Measurements from ENCODE around the gene FANCB.

FANCB gene

GRCh38 chrX:14802943-14803710, 69.7 kb downstream of the FANCB start:
- peaks cover 13% of the 10 kb centered on the region for H3K4me1 Mint-ChIP-seq (ENCODE audit: low read depth)
- no peaks in the 10 kb centered on the region for H3K36me3 Mint-ChIP-seq (ENCODE audit: low read depth)
- no peaks in the 10 kb centered on the region for H3K9me3 Mint-ChIP-seq
- H3K27ac Mint-ChIP-seq: no peak overlapping the region
- no peak for DNase-seq
- peaks cover 31% of the 10 kb centered on the region for H3K27me3 Mint-ChIP-seq
- no peak overlapping the region for H3K4me3 Mint-ChIP-seq

- H3K27ac Mint-ChIP-seq: no peak overlapping the region
- H3K27me3 Mint-ChIP-seq: peaks cover 21% of the 10 kb centered on the region
- no peak for DNase-seq
- H3K36me3 Mint-ChIP-seq (ENCODE audit: low read depth): no peaks in the 10 kb centered on the region
- no peaks in the 10 kb centered on the region for H3K9me3 Mint-ChIP-seq
- H3K4me3 Mint-ChIP-seq: no peak overlapping the region
- peaks cover 20% of the 10 kb centered on the region for H3K4me1 Mint-ChIP-seq (ENCODE audit: low read depth)
These were observed 71.7 kb downstream of the FANCB start for GRCh38 chrX:14801136-14801535.

- Mint-ChIP-seq H3K36me3 (ENCODE audit: low read depth) (no peaks in the 10 kb centered on the region), H3K4me1 (ENCODE audit: low read depth) (peaks cover 26% of the 10 kb centered on the region), H3K27me3 (peaks cover 19% of the 10 kb centered on the region), H3K9me3 (peaks cover 2% of the 10 kb centered on the region), H3K27ac (peak overlapping the region; percentile 67), H3K4me3 (no peak overlapping the region)
- DNase-seq: no peak
These were observed 74.0 kb downstream of the FANCB start for GRCh38 chrX:14798805-14799397.

Measured in activated T-cell treated with anti-CD3 and anti-CD28 coated beads, Interleukin-2, amount 50 U/mL, for 24 hours (primary cell).